Activated B cell treated with CpG ODN at 0.5 μM for 24 hours (primary cell): ENCODE results near the gene JAZF1. TPM values are rescaled to one million over a fixed set of nuclear protein-coding genes. Genes with fewer than 3 reads are reported as not detected.
"Not testable (repeated sequence)": the region's sequence is repeated elsewhere in the genome, so short reads cannot be mapped to it uniquely, and the experiment has no call there.

Source experiments
- ATAC-seq: fragments of 200-7000 bp; cut with Tn5 transposase; one replicate; pipeline ENCODE4 v1.10.0; 2021; ENCODE audit warnings: low read depth, mild to moderate bottlenecking, moderate library complexity
- CTCF ChIA-PET: fragments of 350-600 bp; sonication (Branson Sonifier 250); formaldehyde crosslinking; loops from one replicate; lab custom pipeline; 2021; ENCODE audit warnings: antibody characterized with exemption; lab: Charles Lee
- POLR2A ChIA-PET: fragments of 350-600 bp; sonication (Branson Sonifier 250); formaldehyde crosslinking; loops from one replicate; lab custom pipeline; 2021; ENCODE audit warnings: antibody characterized with exemption; lab: Charles Lee
- DNase-seq: peaks from one replicate; pipeline ENCODE4 v3.0.0; 2022
- H3K27ac Mint-ChIP-seq: one replicate; pipeline ENCODE4 v1.8.0; 2020; ENCODE audit warnings: mixed read lengths
- H3K27me3 Mint-ChIP-seq: one replicate; pipeline ENCODE4 v1.8.0; 2021; ENCODE audit warnings: mixed read lengths
- H3K36me3 Mint-ChIP-seq: one replicate; pipeline ENCODE4 v1.8.0; 2021; ENCODE audit warnings: low read depth, mixed read lengths
- H3K4me1 Mint-ChIP-seq: one replicate; pipeline ENCODE4 v1.8.0; 2021; ENCODE audit warnings: mixed read lengths
- H3K4me3 Mint-ChIP-seq: one replicate; pipeline ENCODE4 v1.8.0; 2020; ENCODE audit warnings: mild to moderate bottlenecking, mixed read lengths
- H3K9me3 Mint-ChIP-seq: one replicate; pipeline ENCODE4 v1.8.0; 2020; ENCODE audit warnings: mixed read lengths
- intact Hi-C: fragments of 100-400 bp; cut with micrococcal nuclease; formaldehyde crosslinking; loops from one replicate; pipeline ENCODE4 v1.15.1; 2024
- total RNA-seq: library from RNA; stranded (reverse); gene quantifications from 2 replicates; pipeline ENCODE4 v1.2.3, GENCODE V29; 2022
- TF ChIP-seq, protein P1 (sequence below): fragments of 200-600 bp; IDR thresholded peaks from one replicate; pipeline ENCODE4 v1.8.0; 2022; ENCODE audit warnings: antibody characterized with exemption, mild to moderate bottlenecking

The JAZF1 gene
- total RNA-seq, 1 donor from 2014 or later, result 54.8 TPM

DNA sequence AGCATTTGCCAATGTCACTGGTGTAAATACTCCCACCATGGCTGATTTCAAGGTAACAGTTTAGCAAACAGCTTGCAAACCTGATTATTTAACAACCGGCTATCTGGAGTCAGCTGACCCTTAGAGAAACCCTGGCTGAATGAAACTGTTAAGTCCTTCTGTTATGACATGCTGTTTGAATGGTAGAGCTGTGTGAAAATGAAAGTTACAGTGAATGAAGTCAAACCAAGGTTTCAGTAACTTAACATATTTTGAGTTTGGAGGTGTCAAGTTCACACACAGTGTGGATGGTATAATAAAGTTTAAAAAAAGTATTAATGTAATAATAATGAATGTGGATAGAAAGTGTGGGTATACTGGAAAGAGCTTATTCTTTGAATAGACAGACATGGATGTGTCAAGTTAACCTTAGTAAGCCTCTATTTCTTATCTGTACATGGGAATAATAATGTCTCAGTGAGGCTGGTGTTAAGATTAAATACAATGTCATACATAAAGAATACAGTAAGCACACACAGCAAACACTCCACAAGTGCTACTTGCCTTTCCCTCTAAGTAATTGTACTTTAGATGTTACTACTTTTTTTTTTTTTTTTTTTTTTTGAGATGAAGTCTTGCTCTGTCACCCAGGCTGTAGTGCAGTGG, 290.3 kb downstream of the JAZF1 start:
- H3K4me3 Mint-ChIP-seq, result no peak overlapping the region
- intact Hi-C loops, result no loop called here
- H3K36me3 Mint-ChIP-seq, result peaks cover 71% of the 10 kb centered on the region
- CTCF ChIA-PET, result no interaction called here
- no peak for ATAC-seq
- peaks cover 2% of the 10 kb centered on the region for H3K4me1 Mint-ChIP-seq
- no peaks in the 10 kb centered on the region for H3K27me3 Mint-ChIP-seq
- TF ChIP-seq, protein P1, sequence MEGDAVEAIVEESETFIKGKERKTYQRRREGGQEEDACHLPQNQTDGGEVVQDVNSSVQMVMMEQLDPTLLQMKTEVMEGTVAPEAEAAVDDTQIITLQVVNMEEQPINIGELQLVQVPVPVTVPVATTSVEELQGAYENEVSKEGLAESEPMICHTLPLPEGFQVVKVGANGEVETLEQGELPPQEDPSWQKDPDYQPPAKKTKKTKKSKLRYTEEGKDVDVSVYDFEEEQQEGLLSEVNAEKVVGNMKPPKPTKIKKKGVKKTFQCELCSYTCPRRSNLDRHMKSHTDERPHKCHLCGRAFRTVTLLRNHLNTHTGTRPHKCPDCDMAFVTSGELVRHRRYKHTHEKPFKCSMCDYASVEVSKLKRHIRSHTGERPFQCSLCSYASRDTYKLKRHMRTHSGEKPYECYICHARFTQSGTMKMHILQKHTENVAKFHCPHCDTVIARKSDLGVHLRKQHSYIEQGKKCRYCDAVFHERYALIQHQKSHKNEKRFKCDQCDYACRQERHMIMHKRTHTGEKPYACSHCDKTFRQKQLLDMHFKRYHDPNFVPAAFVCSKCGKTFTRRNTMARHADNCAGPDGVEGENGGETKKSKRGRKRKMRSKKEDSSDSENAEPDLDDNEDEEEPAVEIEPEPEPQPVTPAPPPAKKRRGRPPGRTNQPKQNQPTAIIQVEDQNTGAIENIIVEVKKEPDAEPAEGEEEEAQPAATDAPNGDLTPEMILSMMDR, result no peak
- no peak for DNase-seq
- H3K9me3 Mint-ChIP-seq, result peaks cover 4% of the 10 kb centered on the region
- POLR2A ChIA-PET, result no interaction called here
- no peak overlapping the region for H3K27ac Mint-ChIP-seq

DNA sequence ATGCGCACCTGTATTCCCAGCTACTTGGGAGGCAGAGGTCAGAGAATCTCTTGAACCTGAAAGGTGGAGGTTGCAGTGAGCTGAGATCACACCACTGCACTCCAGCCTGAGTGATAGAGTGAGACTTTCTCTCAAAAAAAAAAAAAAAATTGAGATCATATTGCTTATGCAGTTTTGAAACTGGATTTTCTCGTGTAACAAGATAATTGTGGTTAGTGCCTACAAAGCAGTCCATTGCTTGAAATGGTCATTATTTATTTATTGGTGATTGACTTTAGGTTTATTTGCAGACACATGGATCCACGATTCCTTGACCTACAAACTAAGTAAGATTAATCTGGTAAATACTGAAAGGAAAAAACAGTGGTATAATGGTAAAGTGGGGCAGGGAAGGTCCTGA, 290.8 kb downstream of the JAZF1 start:
- ATAC-seq, result no peak
- Mint-ChIP-seq H3K27me3 (no peaks in the 10 kb centered on the region), H3K36me3 (peaks cover 73% of the 10 kb centered on the region), H3K4me1 (no peaks in the 10 kb centered on the region), H3K4me3 (no peak overlapping the region), H3K27ac (no peak overlapping the region), H3K9me3 (peaks cover 4% of the 10 kb centered on the region)
- intact Hi-C loops, result no loop called here
- POLR2A ChIA-PET, result no interaction called here
- CTCF ChIA-PET, result no interaction called here
- DNase-seq, result no peak
- TF ChIP-seq, protein P1, result no peak

DNA sequence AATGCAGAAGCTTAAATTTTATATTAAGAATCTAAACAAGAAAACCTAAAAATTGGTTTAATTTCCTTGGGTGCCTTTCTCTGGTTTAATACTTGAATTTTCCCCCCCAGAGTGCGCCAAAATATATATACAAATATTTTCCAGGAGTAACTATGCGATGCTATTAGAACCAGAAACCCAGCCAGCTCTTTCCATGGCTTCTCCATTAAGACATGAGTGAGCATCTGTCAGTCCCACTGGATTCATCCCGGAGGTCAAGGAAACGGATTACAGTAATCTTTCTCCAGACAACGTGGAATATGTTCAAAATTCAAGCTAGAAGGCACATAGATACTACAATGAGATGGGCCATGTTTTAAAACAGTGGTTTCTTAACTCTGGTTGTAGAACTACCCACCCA, 291.9 kb downstream of the JAZF1 start:
- no peaks in the 10 kb centered on the region for H3K4me1 Mint-ChIP-seq
- no peak overlapping the region for H3K4me3 Mint-ChIP-seq
- H3K27me3 Mint-ChIP-seq, result no peaks in the 10 kb centered on the region
- no peak overlapping the region for H3K27ac Mint-ChIP-seq
- intact Hi-C loops, result no loop called here
- POLR2A ChIA-PET, result no interaction called here
- DNase-seq (no peak), ATAC-seq (no peak)
- peaks cover 68% of the 10 kb centered on the region for H3K36me3 Mint-ChIP-seq
- H3K9me3 Mint-ChIP-seq, result peaks cover 4% of the 10 kb centered on the region
- TF ChIP-seq, protein P1, result no peak
- CTCF ChIA-PET, result interaction anchor here (1.1 kb wide), 1 partner anchor 31 kb away, joined by 4 read pairs; no protein-coding TSS in a partner anchor

DNA sequence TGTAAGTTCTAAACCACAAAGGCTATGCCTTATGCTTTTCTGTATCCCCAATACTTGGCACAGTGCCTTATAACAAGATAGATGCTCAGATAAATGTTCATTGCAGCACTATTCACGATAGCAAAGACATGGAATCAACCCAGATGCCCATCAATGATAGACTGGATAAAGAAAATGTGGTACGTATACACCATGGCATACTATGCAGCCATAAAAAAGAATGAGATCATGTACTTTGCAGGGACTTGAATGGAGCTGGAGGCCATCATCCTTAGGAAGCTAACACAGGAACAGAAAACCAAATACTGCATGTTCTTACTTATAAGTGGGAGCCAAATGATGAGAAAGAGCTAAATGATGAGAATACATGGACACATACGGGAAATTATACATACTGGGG, 293.9 kb downstream of the JAZF1 start:
- H3K36me3 Mint-ChIP-seq, result peaks cover 60% of the 10 kb centered on the region
- H3K9me3 Mint-ChIP-seq, DNase-seq, CTCF ChIA-PET, H3K4me1 Mint-ChIP-seq, H3K27me3 Mint-ChIP-seq, POLR2A ChIA-PET, ATAC-seq, H3K4me3 Mint-ChIP-seq, intact Hi-C loops, H3K27ac Mint-ChIP-seq: not testable (repeated sequence)

DNA sequence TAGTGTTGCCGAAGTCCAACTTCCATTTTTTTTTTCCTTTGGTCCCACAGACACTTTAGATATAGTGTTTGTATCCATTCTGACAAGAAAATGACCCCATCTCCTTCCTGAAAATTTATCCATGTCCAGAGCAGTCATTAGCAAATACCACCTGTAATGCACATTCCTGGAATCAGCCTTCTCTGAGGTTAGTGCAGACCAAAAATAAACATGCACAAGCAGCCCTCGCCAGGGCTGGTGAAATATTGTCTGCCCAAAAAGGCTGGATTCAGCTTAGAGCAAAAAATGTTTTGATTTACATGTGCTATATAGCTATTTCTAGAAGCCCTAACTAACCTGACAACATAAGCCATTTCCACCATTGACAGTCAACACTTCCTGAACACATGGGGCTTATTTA, 294.9 kb downstream of the JAZF1 start:
- no peak overlapping the region for H3K4me3 Mint-ChIP-seq
- no peak overlapping the region for H3K27ac Mint-ChIP-seq
- H3K9me3 Mint-ChIP-seq, result peaks cover 4% of the 10 kb centered on the region
- ATAC-seq (no peak), DNase-seq (no peak)
- CTCF ChIA-PET, result no interaction called here
- POLR2A ChIA-PET, result no interaction called here
- peaks cover 53% of the 10 kb centered on the region for H3K36me3 Mint-ChIP-seq
- no peaks in the 10 kb centered on the region for H3K27me3 Mint-ChIP-seq
- intact Hi-C loops, result no loop called here
- no peaks in the 10 kb centered on the region for H3K4me1 Mint-ChIP-seq
- TF ChIP-seq, protein P1, result no peak
